Measurements from ENCODE around the gene C1orf56. TPM values are rescaled to one million over a fixed set of nuclear protein-coding genes. Genes with fewer than 3 reads are reported as not detected.

The C1orf56 gene
- polyA plus RNA-seq, 1 donor from 2014 or later = 0.87 TPM

GRCh38 chr1:151069103-151069486, 21.5 kb downstream of the C1orf56 start (continued):
- no peak for TF ChIP-seq RAD21 (conservative IDR thresholded peaks at IDR 0.05)

- no peaks in the 10 kb centered on the region for H3K9me3 ChIP-seq (ENCODE audit: low read length)
- peak; percentile 29 for TF ChIP-seq MXI1 (conservative IDR thresholded peaks at IDR 0.05; ENCODE audit: poor library complexity, severe bottlenecking)
- no peak for TF ChIP-seq REST (IDR thresholded peaks at IDR 0.05; ENCODE audit: borderline replicate concordance)
- no peak for TF ChIP-seq EP300 (conservative IDR thresholded peaks at IDR 0.05; ENCODE audit: poor library complexity, severe bottlenecking)
- TF ChIP-seq TAF1 (IDR thresholded peaks at IDR 0.05; ENCODE audit: low read depth) = no peak
- TF ChIP-seq CTCF (IDR thresholded peaks at IDR 0.05; ENCODE audit: poor library complexity, severe bottlenecking) = peak; percentile 34
- no peak for TF ChIP-seq POLR2AphosphoS5 (IDR thresholded peaks at IDR 0.05)
- no peak for TF ChIP-seq RAD21 (conservative IDR thresholded peaks at IDR 0.05)
- no peak for TF ChIP-seq EZH2 (IDR thresholded peaks at IDR 0.05; ENCODE audit: borderline replicate concordance, insufficient read depth, low read length, poor library complexity, severe bottlenecking)
- peak; percentile 31 for TF ChIP-seq SMC3 (conservative IDR thresholded peaks at IDR 0.05; ENCODE audit: poor library complexity)
- H3K36me3 ChIP-seq (ENCODE audit: insufficient read depth, low read length) = peaks cover 6% of the 10 kb centered on the region
- no peaks in the 10 kb centered on the region for H3F3A ChIP-seq (ENCODE audit: insufficient read depth, low read length, poor library complexity, severe bottlenecking)
- peaks cover 38% of the 10 kb centered on the region for H3K79me2 ChIP-seq (replicated peaks; ENCODE audit: insufficient read depth, low read length)
- H3K4me3 ChIP-seq (ENCODE audit: low read length) = peak within 1 kb of the TSS; percentile 64
- H3K4me2 ChIP-seq (ENCODE audit: low read length) = peak within 1 kb of the TSS; percentile 64
- H2AFZ ChIP-seq (ENCODE audit: low read depth, low read length) = peak within 1 kb of the TSS; percentile 5
- H4K20me1 ChIP-seq (ENCODE audit: insufficient read depth) = no peaks in the 10 kb centered on the region
- no peaks in the 10 kb centered on the region for H3K27me3 ChIP-seq (ENCODE audit: insufficient read depth, low read depth, low read length)
- H3K27ac ChIP-seq (ENCODE audit: low read length) = peak within 1 kb of the TSS; percentile 71
- H3K9ac ChIP-seq (ENCODE audit: low read length) = peak within 1 kb of the TSS; percentile 63
- H3K9me2 ChIP-seq (ENCODE audit: insufficient read depth, low read length) = no peaks in the 10 kb centered on the region
Measured at GRCh38 chr1:151070474-151071276, 23.1 kb downstream of the C1orf56 start, which contains the start of gene GABPB2. Gene GABPB2, plus strand, starts transcription at chr1:151070761. Its CDS starts 17,429 bp downstream, at chr1:151088190.

- no peaks in the 10 kb centered on the region for H4K20me1 ChIP-seq (ENCODE audit: insufficient read depth)
Measured at GRCh38 chr1:151072224-151072623, 24.7 kb downstream of the C1orf56 start.

More at GRCh38 chr1:151072224-151072623, 24.7 kb downstream of the C1orf56 start:
- peaks cover 23% of the 10 kb centered on the region for H3K79me2 ChIP-seq (replicated peaks; ENCODE audit: insufficient read depth, low read length)
- no peaks in the 10 kb centered on the region for H3F3A ChIP-seq (ENCODE audit: insufficient read depth, low read length, poor library complexity, severe bottlenecking)
- H2AFZ ChIP-seq (ENCODE audit: low read depth, low read length) = no peak overlapping the region
- no peak overlapping the region for H3K27ac ChIP-seq (ENCODE audit: low read length)
- TF ChIP-seq POLR2AphosphoS5 (IDR thresholded peaks at IDR 0.05) = no peak
- TF ChIP-seq MXI1 (conservative IDR thresholded peaks at IDR 0.05; ENCODE audit: poor library complexity, severe bottlenecking) = no peak
- TF ChIP-seq TAF1 (IDR thresholded peaks at IDR 0.05; ENCODE audit: low read depth) = no peak
- TF ChIP-seq EP300 (conservative IDR thresholded peaks at IDR 0.05; ENCODE audit: poor library complexity, severe bottlenecking) = no peak
- H3K9ac ChIP-seq (ENCODE audit: low read length) = no peak overlapping the region
- H3K4me3 ChIP-seq (ENCODE audit: low read length) = no peak overlapping the region
- no peaks in the 10 kb centered on the region for H3K9me3 ChIP-seq (ENCODE audit: low read length)
- H3K4me2 ChIP-seq (ENCODE audit: low read length) = no peak overlapping the region
- H3K36me3 ChIP-seq (ENCODE audit: insufficient read depth, low read length) = no peaks in the 10 kb centered on the region
- no peaks in the 10 kb centered on the region for H3K27me3 ChIP-seq (ENCODE audit: insufficient read depth, low read depth, low read length)
- no peaks in the 10 kb centered on the region for H3K9me2 ChIP-seq (ENCODE audit: insufficient read depth, low read length)
